GM21360 (cell line): ENCODE measurements around the gene PPP2R5A.
"Not testable (repeated sequence)": the region's sequence is repeated elsewhere in the genome, so short reads cannot be mapped to it uniquely, and the experiment has no call there.

ENCODE experiments used
- ATAC-seq: cut with Tn5 transposase; IDR thresholded peaks from one replicate; pipeline ENCODE4 v1.9.1; 2021; ENCODE audit warnings: mild to moderate bottlenecking, moderate library complexity; ENCODE audit not compliant: unreplicated experiment

PPP2R5A gene

DNA sequence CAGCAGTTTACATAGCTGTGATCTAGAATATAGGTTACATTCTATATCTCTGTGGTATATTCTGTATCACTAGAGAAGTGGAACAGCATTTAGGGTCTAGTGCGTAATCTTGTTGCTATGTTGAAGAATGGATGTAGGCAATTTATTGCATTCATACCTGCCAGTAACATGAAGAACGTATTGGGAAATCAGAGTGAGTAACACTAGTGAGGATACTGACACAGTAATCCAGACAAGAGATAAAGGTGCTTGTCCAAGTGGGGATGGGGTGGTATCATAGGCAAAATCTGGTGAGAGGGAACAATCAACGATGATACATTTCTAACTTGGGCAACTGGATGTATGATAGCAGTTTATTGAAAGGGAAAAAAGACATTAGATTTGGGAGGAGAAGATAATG is 9.8 kb downstream of the PPP2R5A start:
- no peak for ATAC-seq

- ATAC-seq: no peak
These were observed 10.4 kb downstream of the PPP2R5A start for GRCh38 chr1:212295579-212295978.

GRCh38 chr1:212297338-212297737 is 12.1 kb downstream of the PPP2R5A start:
- no peak for ATAC-seq

GRCh38 chr1:212301580-212301979 is 16.4 kb downstream of the PPP2R5A start:
- ATAC-seq: no peak

- no peak for ATAC-seq
These were observed 17.7 kb downstream of the PPP2R5A start for GRCh38 chr1:212302745-212303383.

DNA sequence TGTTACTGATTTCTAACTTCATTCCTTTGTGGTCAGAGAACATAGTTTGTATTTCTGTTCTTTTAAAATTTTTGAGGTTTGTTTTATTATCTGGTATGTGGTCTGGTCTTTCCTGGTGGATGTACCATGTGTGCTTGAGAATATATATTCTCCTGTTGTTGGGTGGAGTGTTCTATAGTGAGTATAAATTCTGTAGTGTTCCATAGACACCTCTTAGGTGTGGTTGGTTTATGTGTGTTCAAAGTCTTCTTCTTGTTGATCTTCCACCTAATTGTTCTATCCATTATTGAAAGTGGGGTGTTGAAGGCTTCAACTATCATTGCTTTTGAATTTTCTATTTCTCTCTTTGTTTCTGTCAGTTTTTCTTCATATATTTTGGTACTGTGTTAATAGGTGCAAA is 20.1 kb downstream of the PPP2R5A start:
- ATAC-seq: no peak

- not testable (repeated sequence) for ATAC-seq
These were observed 20.8 kb downstream of the PPP2R5A start for GRCh38 chr1:212305984-212306452.

DNA sequence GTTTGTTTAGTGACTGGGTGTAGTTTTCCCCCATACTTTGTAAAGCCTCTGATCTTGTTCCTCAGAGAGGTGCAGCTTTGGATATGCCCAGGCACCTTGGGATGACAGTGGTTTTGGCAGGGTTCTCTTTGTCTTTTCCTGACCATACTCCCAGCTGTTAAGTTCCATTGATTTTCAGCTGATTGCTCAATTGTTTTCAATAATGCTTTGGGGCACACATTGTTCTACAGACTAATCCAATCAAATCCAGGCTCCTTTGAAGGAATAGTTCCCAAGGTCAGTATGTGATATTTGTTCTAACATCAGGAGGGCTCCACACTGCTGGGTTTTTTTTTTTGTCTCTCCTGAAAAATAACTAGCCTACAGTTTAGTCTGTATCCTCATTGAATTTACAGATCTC is 24.8 kb downstream of the PPP2R5A start:
- no peak for ATAC-seq

DNA sequence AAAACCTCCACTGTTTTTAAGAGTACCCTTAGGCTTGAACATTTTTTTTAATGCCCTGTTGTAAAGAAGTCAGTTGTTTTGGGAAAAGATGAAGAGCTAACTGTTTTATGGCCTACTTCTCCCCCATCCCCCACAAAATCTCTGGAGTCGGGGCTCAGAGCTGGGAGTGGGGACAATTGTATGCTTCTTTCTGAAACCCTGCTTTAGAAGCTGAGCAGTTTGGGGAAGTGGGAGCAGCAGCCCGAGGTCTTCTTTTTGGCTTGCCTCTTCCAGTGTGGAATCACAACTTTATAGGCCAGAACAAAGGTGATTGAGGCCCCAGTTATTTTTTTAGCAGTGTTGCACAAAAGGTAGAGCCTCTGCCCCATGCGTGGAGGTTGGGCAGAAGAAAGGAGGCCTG is 25.2 kb downstream of the PPP2R5A start:
- no peak for ATAC-seq

DNA sequence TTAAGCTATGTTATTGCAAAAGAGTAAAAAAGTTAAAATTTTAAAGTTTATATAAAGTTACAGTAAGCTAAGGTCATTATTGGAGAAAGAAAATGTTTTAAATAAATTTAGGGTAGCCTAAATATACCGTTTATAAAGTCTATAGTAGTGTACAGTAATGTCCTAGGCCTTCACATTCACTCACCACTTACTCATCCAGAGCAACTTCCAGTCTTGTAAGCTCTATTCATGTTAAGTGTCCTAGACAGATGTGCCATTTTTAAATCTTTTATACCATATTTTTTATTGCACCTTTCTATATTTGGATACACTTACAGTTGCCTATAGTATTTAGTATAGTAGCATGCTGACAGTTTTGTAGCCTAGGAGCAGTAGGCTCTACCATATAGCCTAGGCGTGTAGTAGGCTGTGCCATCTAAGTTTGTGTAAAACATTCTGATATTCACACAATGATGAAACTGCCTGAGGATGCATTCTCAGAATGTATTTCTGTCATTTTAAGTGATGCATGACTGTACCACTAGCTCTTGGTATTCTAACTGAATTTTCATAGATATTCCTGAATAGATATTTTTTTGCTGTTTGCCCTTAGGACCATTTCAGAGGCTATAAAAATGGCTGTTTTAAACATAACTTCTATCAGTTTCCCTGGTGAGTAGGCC is 26.8 kb downstream of the PPP2R5A start:
- no peak for ATAC-seq

- no peak for ATAC-seq
These were observed 28.4 kb downstream of the PPP2R5A start for GRCh38 chr1:212313616-212314015.

GRCh38 chr1:212315184-212315583 is 30.0 kb downstream of the PPP2R5A start:
- ATAC-seq: no peak

GRCh38 chr1:212315907-212316306 is 30.7 kb downstream of the PPP2R5A start:
- no peak for ATAC-seq

- ATAC-seq: no peak
These were observed 32.7 kb downstream of the PPP2R5A start for GRCh38 chr1:212317916-212318315.

- ATAC-seq: not testable (repeated sequence)
These were observed 35.8 kb downstream of the PPP2R5A start for GRCh38 chr1:212321031-212321430.

GRCh38 chr1:212323066-212323465 is 37.9 kb downstream of the PPP2R5A start:
- ATAC-seq: no peak

GRCh38 chr1:212326541-212326940 is 41.3 kb downstream of the PPP2R5A start:
- no peak for ATAC-seq

DNA sequence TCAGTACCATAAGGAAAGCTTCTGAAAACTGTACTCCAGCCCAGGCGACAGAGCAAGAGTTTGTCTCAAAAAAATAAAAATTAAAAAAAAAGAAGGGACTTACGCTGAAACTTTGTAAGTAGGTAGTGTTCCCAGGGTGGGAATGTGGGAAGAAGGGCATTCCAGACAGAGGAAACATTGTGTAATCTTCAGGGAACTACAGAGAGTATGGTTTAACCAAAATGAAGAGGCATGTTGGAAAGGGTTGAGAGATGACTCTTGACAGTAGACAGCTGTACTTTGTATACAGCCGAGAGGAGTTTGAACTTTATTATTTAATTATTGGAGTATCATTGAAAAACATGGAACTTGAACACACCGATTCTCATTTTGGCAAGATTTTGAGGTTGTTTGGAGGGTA is 43.0 kb downstream of the PPP2R5A start:
- ATAC-seq: no peak

GRCh38 chr1:212329105-212329504 is 43.9 kb downstream of the PPP2R5A start:
- no peak for ATAC-seq

DNA sequence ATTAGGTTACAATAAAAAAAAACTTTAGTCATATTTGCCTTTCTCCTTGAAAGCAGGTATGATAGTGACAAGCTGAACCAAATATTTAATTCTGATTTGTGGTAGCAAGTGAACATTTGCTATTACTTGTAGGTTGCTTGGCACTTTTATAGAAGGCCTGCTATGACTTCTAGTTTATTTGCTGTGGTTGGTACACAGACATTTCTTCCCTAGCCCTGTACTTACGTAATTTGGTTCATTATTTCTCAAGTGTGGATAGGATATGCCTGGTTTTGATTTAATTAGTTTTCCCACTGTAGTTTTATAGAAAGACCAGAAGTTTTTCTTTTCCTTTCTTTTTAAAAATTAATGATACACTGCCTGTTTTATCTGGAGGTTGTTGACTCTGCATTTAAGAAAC is 55.9 kb downstream of the PPP2R5A start:
- no peak for ATAC-seq

- ATAC-seq: no peak
These were observed 59.7 kb downstream of the PPP2R5A start for GRCh38 chr1:212344905-212345304.

GRCh38 chr1:212346601-212347000 is 61.4 kb downstream of the PPP2R5A start:
- ATAC-seq: no peak
